Kidney (tissue), 14 donors: ENCODE measurements around the gene POLR1E. TPM values are rescaled to one million over a fixed set of nuclear protein-coding genes. Genes with fewer than 3 reads are reported as not detected.
"Not testable (repeated sequence)": the region's sequence is repeated elsewhere in the genome, so short reads cannot be mapped to it uniquely, and the experiment has no call there.

Source experiments
- DNase-seq, 5 donors: peaks; one replicate each; pipeline ENCODE4 v3.0.0-alpha.2; 2013 to 2020
- FAIRE-seq: peaks from 2 replicates; lab custom pipeline; 2012; peaks lifted over from hg19 to GRCh38; lab: Jason Lieb, UNC
- H3K27ac ChIP-seq, 2 donors: one replicate each; pipeline ENCODE4 v1.7.0; 2013; ENCODE audit warnings: low read depth in 2 of 2, low read length in 2 of 2, inconsistent platforms in 1 of 2
- H3K27me3 ChIP-seq: one replicate; pipeline ENCODE4 v1.7.1; 2013; ENCODE audit warnings: low read length, inconsistent platforms; ENCODE audit not compliant: control insufficient read depth, insufficient read depth
- H3K36me3 ChIP-seq, 3 donors: one replicate each; pipeline versions ENCODE4 v1.7.0 to v1.7.1; 2013; ENCODE audit warnings: low read length in 3 of 3, control low read depth in 1 of 3, inconsistent platforms in 1 of 3; ENCODE audit not compliant: insufficient read depth in 3 of 3, control insufficient read depth in 2 of 3
- H3K4me1 ChIP-seq, 3 donors: one replicate each; pipeline versions ENCODE4 v1.7.0 to v1.7.1; 2013; ENCODE audit warnings: low read length in 3 of 3, inconsistent platforms in 1 of 3, low read depth in 1 of 3; ENCODE audit not compliant: control insufficient read depth in 2 of 3, insufficient read depth in 2 of 3
- H3K4me3 ChIP-seq, 3 donors: one replicate each; pipeline versions ENCODE4 v1.7.0 to v1.8.1; 2013; ENCODE audit warnings: low read length in 3 of 3, control low read depth in 1 of 3, inconsistent platforms in 1 of 3
- H3K9ac ChIP-seq, 3 donors: one replicate each; pipeline versions ENCODE4 v1.7.0 to v1.7.1; 2013; ENCODE audit warnings: low read length in 3 of 3, control low read depth in 1 of 3, inconsistent platforms in 1 of 3
- H3K9me3 ChIP-seq, 3 donors: one replicate each; pipeline versions ENCODE4 v1.7.0 to v1.7.1; 2013; ENCODE audit warnings: low read length in 3 of 3, control low read depth in 1 of 3, inconsistent platforms in 1 of 3; ENCODE audit not compliant: control insufficient read depth in 2 of 3, insufficient read depth in 1 of 3
- CTCF ChIP-seq: IDR thresholded peaks from 3 replicates; pipeline ENCODE4 v1.5.1; 2012; ENCODE audit warnings: mild to moderate bottlenecking, moderate library complexity, borderline replicate concordance; ENCODE audit not compliant: insufficient read depth; ENCODE audit errors: extremely low read depth
- intact Hi-C: fragments of 100-400 bp; cut with DNase I; formaldehyde crosslinking; loops from one replicate; pipeline ENCODE4 v1.11.1; 2022
- polyA plus RNA-seq: library from polyadenylated mRNA; stranded (reverse); fragments of 350-450 nt; fragmentation: Illumina TruSeq; extraction: RNeasy Lipid Tissue Mini Kit (QIAGEN cat#74804); gene quantifications from one replicate; pipeline ENCODE4 v1.2.3, GENCODE V29; 2014; ENCODE audit warnings: low read depth, low replicate concordance; ENCODE audit not compliant: insufficient read depth
- total RNA-seq: library from RNA; stranded (reverse); fragmentation: NEBNext Ultra II Directional; extraction: Animal tissue kit (Norgen Biotek cat#: 25700); gene quantifications from one replicate; pipeline ENCODE4 v1.2.1, GENCODE V29; 2021
- donor health status: control.
- donor health status: control.
- donor health status: control.
- donor health status: control.
- donor health status: control.
- donor health status: DM: yes; HTN: yes; CAD: no.
- donor health status: Normal renal cell carcinoma (clear cell type).

Gene POLR1E
- total and polyA plus RNA-seq, 2 donors from 2014 or later: 8.2 to 17.2 TPM

GRCh38 chr9:37464426-37465248 lies 21.1 kb upstream of the POLR1E start:
- DNase-seq: peak in 1 of 5 donors; percentile 92
- Histone ChIP-seq H3K27me3 (no peaks in the 10 kb centered on the region), H3K27ac (peak overlapping the region; percentile 97 to 99), H3K4me1 (peaks cover 5 to 13% (median 11%) of the 10 kb centered on the region in 3 donors), H3K4me3 (peak overlapping the region; percentile 76 to 94 (median 83)), H3K36me3 (no peaks in the 10 kb centered on the region), H3K9ac (peak overlapping the region; percentile 35 to 94 (median 92)), H3K9me3 (no peaks in the 10 kb centered on the region)
- TF ChIP-seq CTCF: no peak
- FAIRE-seq: no peak
- intact Hi-C loops: no loop called here

- FAIRE-seq (peak; percentile 98), DNase-seq (peak; percentile 100)
- Histone ChIP-seq H3K9me3 (no peaks in the 10 kb centered on the region), H3K4me1 (peaks cover 5 to 13% (median 11%) of the 10 kb centered on the region in 3 donors), H3K4me3 (peak within 1 kb of the TSS; percentile 76 to 94 (median 83)), H3K27ac (peak within 1 kb of the TSS; percentile 97 to 99), H3K27me3 (no peaks in the 10 kb centered on the region), H3K9ac (peak within 1 kb of the TSS; percentile 50 to 94 (median 92)), H3K36me3 (no peaks in the 10 kb centered on the region)
- no peak for TF ChIP-seq CTCF
- intact Hi-C loops: no loop called here
Observed at GRCh38 chr9:37465249-37466036, 20.3 kb upstream of the POLR1E start, which contains the start of gene ZBTB5. ZBTB5 (minus strand) TSS chr9:37465450; CDS start chr9:37442551, 22,899 bp downstream.

GRCh38 chr9:37466037-37466709 lies 19.6 kb upstream of the POLR1E start:
- no peak for FAIRE-seq
- no peak for TF ChIP-seq CTCF
- H3K27ac ChIP-seq: peak overlapping the region; percentile 77 to 81
- peaks cover 5 to 13% (median 11%) of the 10 kb centered on the region in 3 donors for H3K4me1 ChIP-seq
- no peaks in the 10 kb centered on the region for H3K27me3 ChIP-seq
- peak; percentile 79 to 92 (median 90) for DNase-seq
- H3K4me3 ChIP-seq: peak overlapping the region; percentile 43 to 83 (median 73)
- peak overlapping the region; percentile 50 to 87 (median 61) for H3K9ac ChIP-seq
- intact Hi-C loops: no loop called here
- no peaks in the 10 kb centered on the region for H3K9me3 ChIP-seq
- no peaks in the 10 kb centered on the region for H3K36me3 ChIP-seq

- H3K9ac ChIP-seq, H3K27ac ChIP-seq, H3K27me3 ChIP-seq, DNase-seq, H3K9me3 ChIP-seq, H3K4me3 ChIP-seq, FAIRE-seq, intact Hi-C loops, H3K4me1 ChIP-seq, H3K36me3 ChIP-seq: not testable (repeated sequence)
Observed at GRCh38 chr9:37467530-37467929, 18.2 kb upstream of the POLR1E start.
